Cardiac fibroblast (primary cell): ENCODE results near the gene KIF4B.
"Not testable (repeated sequence)": the region's sequence is repeated elsewhere in the genome, so short reads cannot be mapped to it uniquely, and the experiment has no call there.

ENCODE experiments used
- DNase-seq, 2 donors: peaks; one replicate each; pipeline versions ENCODE4 v3.0.0 to v3.0.0-alpha.2; 2010; ENCODE audit warnings: low read depth in 2 of 2
- H3K4me3 ChIP-seq, 2 donors: replicated peaks in 1 of 2; 1 replicate in 1 of 2; 2 replicates in 1 of 2; pipeline ENCODE4 v1.5.1; 2011; ENCODE audit warnings: low read depth in 2 of 2, low read length in 2 of 2, mild to moderate bottlenecking in 2 of 2, moderate library complexity in 1 of 2
- CTCF ChIP-seq: IDR thresholded peaks from one replicate; pipeline ENCODE4 v1.5.1; 2011; ENCODE audit warnings: low read depth, mild to moderate bottlenecking, low read length, inconsistent platforms

The KIF4B gene

GRCh38 chr5:154971501-154971900 lies 42.1 kb upstream of the KIF4B start:
- H3K4me3 ChIP-seq, result no peak overlapping the region
- TF ChIP-seq CTCF, result no peak
- DNase-seq, result peak; percentile 67 to 71

- DNase-seq, result peak; percentile 72 to 73
- no peak overlapping the region for H3K4me3 ChIP-seq
- TF ChIP-seq CTCF, result peak; percentile 74
These were observed 41.0 kb upstream of the KIF4B start for GRCh38 chr5:154972476-154973080.

GRCh38 chr5:154976082-154976481 lies 37.5 kb upstream of the KIF4B start:
- H3K4me3 ChIP-seq, DNase-seq: not testable (repeated sequence)

- no peak for TF ChIP-seq CTCF
- H3K4me3 ChIP-seq, result no peak overlapping the region
- DNase-seq, result peak in 1 of 2 donors; percentile 43
These were observed 36.1 kb upstream of the KIF4B start for GRCh38 chr5:154977409-154977808.

GRCh38 chr5:154978294-154978693 lies 35.3 kb upstream of the KIF4B start:
- not testable (repeated sequence) for DNase-seq, H3K4me3 ChIP-seq

GRCh38 chr5:154984946-154985516 lies 28.5 kb upstream of the KIF4B start:
- no peak for DNase-seq
- H3K4me3 ChIP-seq, result no peak overlapping the region
- no peak for TF ChIP-seq CTCF

GRCh38 chr5:154986151-154986550 lies 27.4 kb upstream of the KIF4B start:
- DNase-seq, result peak; percentile 58 to 71
- TF ChIP-seq CTCF, result no peak
- no peak overlapping the region for H3K4me3 ChIP-seq

GRCh38 chr5:154989626-154990025 lies 23.9 kb upstream of the KIF4B start:
- H3K4me3 ChIP-seq, result no peak overlapping the region
- no peak for DNase-seq
- no peak for TF ChIP-seq CTCF
